ENCODE measurements around the gene NKPD1.

The NKPD1 gene

GRCh38 chr19:45114116-45114515 lies 46.7 kb downstream of the NKPD1 start:
- no peak for DNase-seq

DNA sequence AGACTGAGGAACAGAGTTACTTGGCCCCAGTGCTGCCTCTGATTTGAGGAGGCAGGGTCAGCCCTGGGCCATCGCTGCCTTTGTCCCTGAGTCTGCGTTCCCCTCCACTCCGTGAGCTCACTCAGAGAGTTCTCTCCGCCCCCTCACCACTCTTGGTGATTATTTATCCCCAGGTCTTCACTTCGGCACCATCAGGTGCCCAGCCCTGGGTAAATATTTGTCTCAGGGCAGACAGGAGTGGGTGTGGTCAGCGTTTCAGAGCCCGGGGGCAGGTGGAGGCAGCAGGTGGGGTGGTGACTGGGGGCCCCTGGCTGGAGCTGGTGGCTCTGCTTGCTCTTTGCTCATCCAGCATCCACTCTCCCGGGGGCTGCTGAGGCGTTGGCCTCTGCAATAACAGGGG lies 47.2 kb downstream of the NKPD1 start:
- DNase-seq, result no peak

DNA sequence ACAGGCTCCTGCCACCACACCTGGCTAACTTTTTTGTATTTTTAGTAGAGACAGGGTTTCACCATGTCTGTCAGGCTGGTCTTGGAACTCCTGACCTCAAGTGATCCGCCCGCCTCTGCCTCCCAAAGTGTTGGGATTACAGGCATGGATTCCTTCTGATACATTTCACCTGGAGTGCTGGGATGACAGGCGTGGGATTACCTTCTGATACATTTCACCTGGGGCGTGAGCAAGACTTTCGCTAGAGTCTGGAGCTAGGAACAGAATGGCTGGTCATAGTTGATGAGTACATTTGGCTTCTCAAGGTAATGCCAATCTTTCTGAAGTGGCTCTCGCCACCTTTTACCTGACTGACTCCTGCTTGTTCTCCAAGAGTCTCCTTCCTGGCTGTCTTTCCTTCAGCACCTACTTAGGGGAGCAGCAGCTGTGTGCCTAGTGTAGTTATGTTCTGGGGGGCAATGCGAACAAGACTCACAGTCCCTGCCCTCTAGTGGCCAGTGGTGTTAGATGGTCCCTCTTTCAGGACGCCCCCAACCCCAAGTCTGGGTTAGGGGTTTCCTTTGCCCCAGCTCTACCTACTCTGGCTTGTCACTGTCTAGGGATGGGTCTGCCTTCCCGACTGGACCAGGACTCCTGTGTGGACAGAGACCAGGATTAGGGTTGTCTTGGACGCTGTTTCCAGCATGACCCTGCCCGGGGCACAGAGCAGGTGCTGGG lies 48.5 kb downstream of the NKPD1 start:
- no peak for DNase-seq

Data from CD4-positive, alpha-beta T cell treated with Interleukin-6 for 4 hours (primary cell).